GM21619 (cell line): ENCODE data around the gene ELL2.
"Not testable (repeated sequence)": the region's sequence is repeated elsewhere in the genome, so short reads cannot be mapped to it uniquely, and the experiment has no call there.

ENCODE experiments used
- ATAC-seq: cut with Tn5 transposase; IDR thresholded peaks from one replicate; pipeline ENCODE4 v1.9.1; 2021; ENCODE audit not compliant: unreplicated experiment

ELL2 gene

DNA sequence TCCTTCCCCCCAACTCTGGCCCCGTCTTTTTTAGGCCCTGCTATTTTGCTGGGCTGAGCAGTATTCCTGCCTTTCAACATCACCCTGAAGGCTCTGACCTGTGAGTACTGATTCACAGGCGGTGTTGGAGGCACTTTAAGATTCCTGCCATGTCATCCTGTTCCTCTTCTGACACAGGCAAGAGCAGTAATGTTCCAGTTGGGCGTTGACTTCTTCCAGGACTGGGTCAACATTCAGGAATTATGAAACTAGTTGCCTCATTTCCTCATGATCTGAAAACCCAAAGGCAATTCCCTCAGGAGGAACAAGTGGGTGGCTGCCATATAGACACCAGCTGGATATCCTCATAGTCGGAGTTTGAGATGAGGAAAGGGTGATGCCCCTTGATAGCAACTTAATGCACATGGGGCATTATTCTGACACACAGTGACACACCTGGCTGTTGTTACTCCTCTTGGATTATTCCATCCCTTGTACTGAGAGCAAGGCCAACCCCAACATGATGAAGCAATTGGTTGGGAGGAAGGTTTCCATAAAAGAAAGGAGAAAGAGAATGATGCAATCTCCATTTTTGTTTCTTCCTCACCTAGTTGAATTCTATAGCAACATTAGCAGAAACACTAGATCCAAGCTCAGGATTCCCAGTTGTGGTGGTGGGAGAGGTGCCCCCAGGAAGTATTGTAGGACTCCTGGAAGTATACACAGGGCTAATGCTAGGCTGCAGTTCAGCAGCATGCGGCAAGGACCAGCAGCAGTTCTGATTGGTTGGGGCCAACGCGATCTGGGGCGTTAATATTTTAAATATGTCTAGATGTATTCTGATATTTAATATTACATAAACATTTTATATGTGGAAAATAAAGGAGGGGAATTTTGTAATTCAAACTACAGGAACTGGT is 119.5 kb downstream of the ELL2 start:
- ATAC-seq, result no peak

DNA sequence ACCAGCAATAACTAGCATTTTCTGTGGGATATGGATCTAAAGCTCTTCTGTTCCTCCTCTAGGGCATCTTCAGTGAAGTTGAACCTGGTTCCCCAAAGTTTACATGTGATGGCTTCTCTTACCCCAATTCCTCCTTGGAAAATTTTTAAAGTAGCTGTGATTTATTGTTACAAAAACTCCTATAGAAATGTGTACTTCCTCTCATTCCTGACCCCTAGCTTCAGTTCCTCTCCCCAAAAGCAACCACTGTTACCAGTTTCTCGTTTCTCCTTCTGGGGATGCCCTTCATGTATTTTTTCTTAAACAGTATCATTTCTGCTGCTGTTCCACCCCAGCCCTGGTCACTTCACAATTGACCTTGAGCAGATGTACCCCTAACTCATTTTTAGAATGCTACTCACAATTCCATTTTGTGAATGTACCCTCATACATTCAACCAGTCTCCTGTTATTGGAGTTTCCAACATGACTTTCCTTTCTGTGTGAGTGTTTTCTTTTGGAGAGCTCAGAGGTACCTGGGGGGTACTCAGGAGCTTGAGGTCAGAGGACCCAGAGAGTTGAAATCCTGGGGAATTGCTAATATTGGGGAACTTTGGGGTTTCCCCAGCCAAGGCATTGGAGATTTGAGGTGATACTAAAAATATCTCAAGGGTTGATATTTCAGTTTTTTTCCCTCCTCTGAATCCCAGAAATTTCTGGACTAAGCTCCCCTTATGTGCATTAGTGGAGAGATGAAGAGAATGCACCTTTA is 120.5 kb downstream of the ELL2 start:
- ATAC-seq, result no peak

DNA sequence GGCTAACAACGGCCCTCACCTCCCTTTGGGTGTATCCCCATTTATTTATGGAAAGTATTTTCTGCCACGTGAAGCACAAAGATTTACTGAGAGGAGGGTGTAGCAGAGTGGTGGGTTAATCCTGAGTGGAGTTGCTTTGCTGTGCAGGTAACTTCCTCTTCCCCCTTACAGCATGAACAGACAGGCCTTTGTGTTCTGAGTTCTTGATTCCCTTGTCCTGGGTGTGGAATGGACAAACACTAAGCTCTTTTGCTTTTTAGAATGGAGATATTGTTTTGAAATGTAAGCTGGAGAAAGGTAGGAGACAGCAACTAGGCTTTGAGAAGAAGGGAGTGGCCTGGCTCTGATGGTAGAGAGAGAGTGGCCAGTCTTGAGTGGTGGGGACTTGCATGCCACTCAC is 122.0 kb downstream of the ELL2 start:
- ATAC-seq, result no peak

- ATAC-seq, result no peak
These were observed 123.1 kb downstream of the ELL2 start for GRCh38 chr5:95838556-95838955.

DNA sequence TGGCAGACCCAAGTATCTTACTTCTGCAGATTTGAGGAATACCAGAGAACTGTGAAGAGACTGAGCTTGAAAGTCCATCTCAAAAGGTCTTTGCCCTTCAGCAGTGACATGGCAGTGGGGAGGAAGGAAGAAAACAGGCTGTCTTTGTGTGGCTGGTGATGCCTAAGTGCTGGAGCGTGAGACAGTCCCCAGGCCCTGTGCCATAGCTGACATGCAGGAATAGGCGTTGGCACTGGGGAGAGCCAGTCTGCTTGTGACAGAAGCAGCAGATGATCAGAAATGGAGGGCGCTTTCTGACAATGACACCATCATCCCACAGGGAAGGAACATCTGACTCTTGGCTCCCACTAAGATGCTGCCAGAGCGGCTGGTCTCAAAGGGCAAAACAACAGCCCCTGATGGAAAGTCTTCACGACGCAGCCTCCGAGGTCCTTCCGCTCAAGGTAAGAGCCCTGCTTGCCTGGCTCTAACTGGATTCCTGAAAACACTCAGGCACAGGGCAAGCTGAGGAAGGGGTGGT is 123.6 kb downstream of the ELL2 start:
- no peak for ATAC-seq

DNA sequence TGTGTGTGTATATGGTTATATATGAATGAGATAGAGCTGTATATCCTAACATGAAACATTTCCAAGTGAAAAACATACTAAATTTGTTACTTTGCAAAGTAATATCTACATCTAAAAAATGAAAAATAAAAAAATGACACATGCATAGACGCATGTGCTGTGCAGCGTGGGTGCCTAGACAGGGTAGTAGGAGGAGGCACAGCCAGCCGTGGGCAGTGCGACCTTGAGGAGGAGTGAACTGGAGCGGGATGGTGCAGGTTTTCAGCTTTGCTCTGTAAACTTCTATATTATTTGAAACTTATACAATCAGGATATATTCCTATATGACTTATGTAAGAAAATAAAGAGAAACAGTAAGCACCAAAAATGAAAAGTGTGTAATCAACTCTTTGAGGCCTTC is 124.2 kb downstream of the ELL2 start:
- ATAC-seq, result no peak

DNA sequence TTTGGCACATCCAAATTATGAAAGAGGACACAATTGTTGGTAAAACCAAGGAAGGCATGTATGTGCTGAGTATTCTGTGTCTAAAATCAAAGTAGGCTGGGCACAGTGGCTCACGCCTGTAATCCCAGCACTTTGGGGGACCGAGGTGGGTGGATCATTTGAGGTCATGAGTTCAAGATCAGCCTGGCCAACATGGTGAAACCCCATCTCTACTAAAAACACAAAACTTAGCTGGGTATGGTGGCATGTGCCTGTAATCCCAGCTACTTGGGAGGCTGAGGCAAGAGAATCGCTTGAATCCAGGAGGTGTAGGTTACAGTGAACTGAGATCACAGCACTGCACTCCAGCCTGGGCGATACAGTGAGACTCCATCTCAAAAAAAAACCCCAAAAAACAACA is 124.7 kb downstream of the ELL2 start:
- not testable (repeated sequence) for ATAC-seq

DNA sequence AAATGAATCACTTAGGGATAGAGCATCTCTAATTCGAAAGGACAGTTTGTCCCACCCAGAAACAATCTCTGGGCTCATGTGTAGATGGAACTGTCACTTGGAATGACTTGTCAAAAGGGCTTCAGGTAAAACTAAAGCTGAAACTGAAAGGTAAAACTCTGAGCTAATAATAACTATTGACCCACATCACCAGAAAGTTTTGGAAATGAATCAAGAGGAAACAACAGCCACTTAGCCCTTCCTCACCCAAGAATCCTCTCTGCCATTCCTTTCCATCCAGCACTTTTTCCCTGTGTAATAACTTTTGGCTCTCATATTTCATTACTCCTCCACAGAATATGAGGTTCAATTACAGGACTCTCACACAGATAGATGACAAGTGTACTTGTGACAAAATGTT is 125.1 kb downstream of the ELL2 start:
- no peak for ATAC-seq

- no peak for ATAC-seq
These were observed 125.8 kb downstream of the ELL2 start for GRCh38 chr5:95835682-95836385.
